Activated naive CD4-positive, alpha-beta T cell treated with anti-CD3 and anti-CD28 coated beads, Interleukin-2, amount 50 U/mL, for 24 hours (primary cell): ENCODE results near the gene ST7L.

Source experiments
- H3K27ac Mint-ChIP-seq: one replicate; pipeline ENCODE4 v1.8.0; 2021; ENCODE audit warnings: mild to moderate bottlenecking, mixed read lengths
- H3K27me3 Mint-ChIP-seq: one replicate; pipeline ENCODE4 v1.8.0; 2021; ENCODE audit warnings: mixed read lengths
- H3K36me3 Mint-ChIP-seq: one replicate; pipeline ENCODE4 v1.8.0; 2021; ENCODE audit warnings: mixed read lengths
- H3K4me1 Mint-ChIP-seq: one replicate; pipeline ENCODE4 v1.8.0; 2021; ENCODE audit warnings: mixed read lengths
- H3K4me3 Mint-ChIP-seq: one replicate; pipeline ENCODE4 v1.8.0; 2021; ENCODE audit warnings: mild to moderate bottlenecking, mixed read lengths
- H3K9me3 Mint-ChIP-seq: one replicate; pipeline ENCODE4 v1.8.0; 2021; ENCODE audit warnings: mixed read lengths

ST7L gene

GRCh38 chr1:112518186-112518585 lies 100.8 kb downstream of the ST7L start:
- Mint-ChIP-seq H3K4me1 (no peaks in the 10 kb centered on the region), H3K36me3 (peaks cover 3% of the 10 kb centered on the region)

GRCh38 chr1:112517646-112518045 lies 101.3 kb downstream of the ST7L start:
- Mint-ChIP-seq H3K4me1 (no peaks in the 10 kb centered on the region), H3K27ac (no peak overlapping the region)

More at GRCh38 chr1:112518186-112518585, 100.8 kb downstream of the ST7L start:
- Mint-ChIP-seq H3K27ac (no peak overlapping the region), H3K9me3 (no peaks in the 10 kb centered on the region), H3K27me3 (no peaks in the 10 kb centered on the region), H3K4me3 (no peak overlapping the region)

GRCh38 chr1:112517231-112517630 lies 101.7 kb downstream of the ST7L start:
- Mint-ChIP-seq H3K27me3 (no peaks in the 10 kb centered on the region), H3K36me3 (no peaks in the 10 kb centered on the region), H3K4me1 (no peaks in the 10 kb centered on the region), H3K4me3 (no peak overlapping the region), H3K27ac (no peak overlapping the region), H3K9me3 (no peaks in the 10 kb centered on the region)

More at GRCh38 chr1:112517646-112518045, 101.3 kb downstream of the ST7L start:
- Mint-ChIP-seq H3K9me3 (no peaks in the 10 kb centered on the region), H3K27me3 (no peaks in the 10 kb centered on the region), H3K36me3 (peaks cover 3% of the 10 kb centered on the region), H3K4me3 (no peak overlapping the region)

- no peak overlapping the region for H3K27ac Mint-ChIP-seq
- no peak overlapping the region for H3K4me3 Mint-ChIP-seq
- no peaks in the 10 kb centered on the region for H3K36me3 Mint-ChIP-seq
- H3K4me1 Mint-ChIP-seq, result no peaks in the 10 kb centered on the region
- H3K27me3 Mint-ChIP-seq, result no peaks in the 10 kb centered on the region
- H3K9me3 Mint-ChIP-seq, result no peaks in the 10 kb centered on the region
Measured at GRCh38 chr1:112516141-112516540, 102.8 kb downstream of the ST7L start.

GRCh38 chr1:112515311-112516009 lies 103.5 kb downstream of the ST7L start:
- Mint-ChIP-seq H3K36me3 (no peaks in the 10 kb centered on the region), H3K9me3 (no peaks in the 10 kb centered on the region), H3K4me1 (no peaks in the 10 kb centered on the region), H3K27me3 (no peaks in the 10 kb centered on the region), H3K4me3 (no peak overlapping the region), H3K27ac (no peak overlapping the region)

GRCh38 chr1:112514901-112515300 lies 104.0 kb downstream of the ST7L start:
- H3K9me3 Mint-ChIP-seq, result no peaks in the 10 kb centered on the region
- no peaks in the 10 kb centered on the region for H3K36me3 Mint-ChIP-seq
- no peak overlapping the region for H3K27ac Mint-ChIP-seq
- H3K27me3 Mint-ChIP-seq, result no peaks in the 10 kb centered on the region
- H3K4me3 Mint-ChIP-seq, result no peak overlapping the region
- no peaks in the 10 kb centered on the region for H3K4me1 Mint-ChIP-seq

- H3K9me3 Mint-ChIP-seq, result no peaks in the 10 kb centered on the region
- no peaks in the 10 kb centered on the region for H3K36me3 Mint-ChIP-seq
- no peaks in the 10 kb centered on the region for H3K27me3 Mint-ChIP-seq
- peaks cover 2% of the 10 kb centered on the region for H3K4me1 Mint-ChIP-seq
- no peak overlapping the region for H3K4me3 Mint-ChIP-seq
- no peak overlapping the region for H3K27ac Mint-ChIP-seq
Measured at GRCh38 chr1:112513112-112513870, 105.7 kb downstream of the ST7L start.

GRCh38 chr1:112511897-112512296 lies 107.0 kb downstream of the ST7L start:
- Mint-ChIP-seq H3K27ac (no peak overlapping the region), H3K27me3 (peaks cover 4% of the 10 kb centered on the region), H3K9me3 (no peaks in the 10 kb centered on the region), H3K4me1 (peaks cover 16% of the 10 kb centered on the region), H3K36me3 (no peaks in the 10 kb centered on the region), H3K4me3 (no peak overlapping the region)

- H3K9me3 Mint-ChIP-seq, result no peaks in the 10 kb centered on the region
- H3K27ac Mint-ChIP-seq, result no peak overlapping the region
- no peaks in the 10 kb centered on the region for H3K36me3 Mint-ChIP-seq
- H3K27me3 Mint-ChIP-seq, result peaks cover 5% of the 10 kb centered on the region
- no peak overlapping the region for H3K4me3 Mint-ChIP-seq
- H3K4me1 Mint-ChIP-seq, result peaks cover 17% of the 10 kb centered on the region
Measured at GRCh38 chr1:112510340-112510739, 108.6 kb downstream of the ST7L start.

- Mint-ChIP-seq H3K4me3 (peak overlapping the region; percentile 53), H3K36me3 (no peaks in the 10 kb centered on the region), H3K27me3 (peaks cover 8% of the 10 kb centered on the region), H3K9me3 (no peaks in the 10 kb centered on the region), H3K4me1 (peaks cover 17% of the 10 kb centered on the region), H3K27ac (no peak overlapping the region)
Measured at GRCh38 chr1:112509660-112510178, 109.2 kb downstream of the ST7L start.

- Mint-ChIP-seq H3K9me3 (no peaks in the 10 kb centered on the region), H3K27ac (no peak overlapping the region), H3K4me3 (peak overlapping the region; percentile 53)
Measured at GRCh38 chr1:112509005-112509659, 109.8 kb downstream of the ST7L start.

GRCh38 chr1:112508278-112509004 lies 110.5 kb downstream of the ST7L start, which contains the start of gene WNT2B:
WNT2B (plus strand) TSS chr1:112508965; CDS start chr1:112509263, 298 bp downstream.
- H3K4me1 Mint-ChIP-seq, result peaks cover 17% of the 10 kb centered on the region
- no peaks in the 10 kb centered on the region for H3K36me3 Mint-ChIP-seq
- no peaks in the 10 kb centered on the region for H3K9me3 Mint-ChIP-seq
- H3K4me3 Mint-ChIP-seq, result peak within 1 kb of the TSS; percentile 82
- H3K27ac Mint-ChIP-seq, result no peak within 1 kb of the TSS
- H3K27me3 Mint-ChIP-seq, result peaks cover 13% of the 10 kb centered on the region

More at GRCh38 chr1:112509005-112509659, 109.8 kb downstream of the ST7L start:
- Mint-ChIP-seq H3K4me1 (peaks cover 17% of the 10 kb centered on the region), H3K27me3 (peaks cover 9% of the 10 kb centered on the region), H3K36me3 (no peaks in the 10 kb centered on the region)

- H3K27ac Mint-ChIP-seq, result no peak overlapping the region
Measured at GRCh38 chr1:112507921-112508277, 111.0 kb downstream of the ST7L start.

GRCh38 chr1:112507336-112507735 lies 111.6 kb downstream of the ST7L start:
- Mint-ChIP-seq H3K27ac (peak overlapping the region; percentile 48), H3K27me3 (peaks cover 24% of the 10 kb centered on the region), H3K4me3 (peak overlapping the region; percentile 82), H3K4me1 (peaks cover 18% of the 10 kb centered on the region), H3K9me3 (no peaks in the 10 kb centered on the region), H3K36me3 (no peaks in the 10 kb centered on the region)

More at GRCh38 chr1:112507921-112508277, 111.0 kb downstream of the ST7L start:
- peaks cover 17% of the 10 kb centered on the region for H3K4me1 Mint-ChIP-seq
- peaks cover 18% of the 10 kb centered on the region for H3K27me3 Mint-ChIP-seq
- peak overlapping the region; percentile 82 for H3K4me3 Mint-ChIP-seq
- no peaks in the 10 kb centered on the region for H3K9me3 Mint-ChIP-seq
- no peaks in the 10 kb centered on the region for H3K36me3 Mint-ChIP-seq

- Mint-ChIP-seq H3K27me3 (peaks cover 26% of the 10 kb centered on the region), H3K27ac (no peak overlapping the region), H3K9me3 (no peaks in the 10 kb centered on the region), H3K4me1 (peaks cover 21% of the 10 kb centered on the region), H3K36me3 (no peaks in the 10 kb centered on the region), H3K4me3 (no peak overlapping the region)
Measured at GRCh38 chr1:112506731-112507130, 112.2 kb downstream of the ST7L start.
